ENCODE results near the gene PRRC2C.
"Not testable (repeated sequence)": the region's sequence is repeated elsewhere in the genome, so short reads cannot be mapped to it uniquely, and the experiment has no call there.

The PRRC2C gene

GRCh38 chr1:171588230-171588629, 102.9 kb downstream of the PRRC2C start:
- DNase-seq = no peak

- no peak for DNase-seq
Observed at GRCh38 chr1:171590022-171590421, 104.7 kb downstream of the PRRC2C start.

GRCh38 chr1:171595324-171595723, 110.0 kb downstream of the PRRC2C start:
- DNase-seq = no peak

- no peak for DNase-seq
Observed at GRCh38 chr1:171596119-171596518, 110.8 kb downstream of the PRRC2C start.

- DNase-seq = no peak
Observed at GRCh38 chr1:171596705-171597104, 111.4 kb downstream of the PRRC2C start.

GRCh38 chr1:171597203-171597602, 111.9 kb downstream of the PRRC2C start:
- no peak for DNase-seq

GRCh38 chr1:171600310-171600709, 115.0 kb downstream of the PRRC2C start:
- DNase-seq = not testable (repeated sequence)

- no peak for DNase-seq
Observed at GRCh38 chr1:171600862-171601261, 115.5 kb downstream of the PRRC2C start.

GRCh38 chr1:171603042-171603441, 117.7 kb downstream of the PRRC2C start:
- DNase-seq = not testable (repeated sequence)

- DNase-seq = no peak
Observed at GRCh38 chr1:171606402-171606941, 121.1 kb downstream of the PRRC2C start.

- DNase-seq = peak; percentile 48
Observed at GRCh38 chr1:171610385-171610784, 125.1 kb downstream of the PRRC2C start.

GRCh38 chr1:171611306-171611705, 126.0 kb downstream of the PRRC2C start:
- DNase-seq = no peak

GRCh38 chr1:171613282-171613681, 128.0 kb downstream of the PRRC2C start:
- no peak for DNase-seq

GRCh38 chr1:171615122-171615906, 130.0 kb downstream of the PRRC2C start:
- DNase-seq = not testable (repeated sequence)

GRCh38 chr1:171616586-171616985, 131.3 kb downstream of the PRRC2C start:
- no peak for DNase-seq

GRCh38 chr1:171622152-171622462, 136.8 kb downstream of the PRRC2C start, which contains the start of gene MYOCOS:
Gene MYOCOS, plus strand, starts transcription at chr1:171622243. Its CDS starts 1,641 bp downstream, at chr1:171623884.
- DNase-seq = no peak

GRCh38 chr1:171623651-171624331, 138.5 kb downstream of the PRRC2C start:
- DNase-seq = no peak

GRCh38 chr1:171625225-171625624, 139.9 kb downstream of the PRRC2C start:
- no peak for DNase-seq

- no peak for DNase-seq
Observed at GRCh38 chr1:171627020-171627419, 141.7 kb downstream of the PRRC2C start.

GRCh38 chr1:171628225-171628624, 142.9 kb downstream of the PRRC2C start:
- DNase-seq = no peak

GRCh38 chr1:171635661-171636060, 150.3 kb downstream of the PRRC2C start:
- DNase-seq = no peak

- no peak for DNase-seq
Observed at GRCh38 chr1:171636141-171636540, 150.8 kb downstream of the PRRC2C start.

GRCh38 chr1:171637928-171638576, 152.7 kb downstream of the PRRC2C start:
- DNase-seq = no peak

GRCh38 chr1:171640225-171640624, 154.9 kb downstream of the PRRC2C start:
- DNase-seq = no peak
